Esophagus (tissue), 2 donors: ENCODE results near the gene RBM22. TPM values are rescaled to one million over a fixed set of nuclear protein-coding genes. Genes with fewer than 3 reads are reported as not detected.
A peak's percentile ranks its signal among the peaks of the same experiment; 100 is the strongest.

Experiments used
- H3K27ac ChIP-seq, 2 donors: one replicate each; pipeline ENCODE4 v1.5.1; 2013; ENCODE audit warnings: low read depth in 2 of 2, mild to moderate bottlenecking in 2 of 2, inconsistent platforms in 1 of 2, low read length in 1 of 2, moderate library complexity in 1 of 2
- H3K27me3 ChIP-seq, 2 donors: one replicate each; pipeline ENCODE4 v1.6.1; 2013; ENCODE audit warnings: low read length in 2 of 2, control low read depth in 1 of 2, mild to moderate bottlenecking in 1 of 2; ENCODE audit not compliant: insufficient read depth in 2 of 2, control insufficient read depth in 1 of 2
- H3K36me3 ChIP-seq, 2 donors: one replicate each; pipeline ENCODE4 v1.6.1; 2013; ENCODE audit warnings: low read length in 1 of 2; ENCODE audit not compliant: control insufficient read depth in 2 of 2, insufficient read depth in 2 of 2
- H3K4me1 ChIP-seq, 2 donors: one replicate each; pipeline ENCODE4 v1.6.1; 2013; ENCODE audit warnings: low read length in 1 of 2; ENCODE audit not compliant: control insufficient read depth in 2 of 2, insufficient read depth in 2 of 2
- H3K4me3 ChIP-seq, 2 donors: one replicate each; pipeline ENCODE4 v1.5.1; 2013; ENCODE audit warnings: low read length in 2 of 2, mild to moderate bottlenecking in 2 of 2, low read depth in 1 of 2, moderate library complexity in 1 of 2
- H3K9me3 ChIP-seq, 2 donors: one replicate each; pipeline ENCODE4 v1.6.1; 2013; ENCODE audit warnings: mild to moderate bottlenecking in 2 of 2, low read depth in 1 of 2, low read length in 1 of 2, moderate library complexity in 1 of 2; ENCODE audit not compliant: control insufficient read depth in 2 of 2, insufficient read depth in 1 of 2
- WGBS, 2 donors: extraction: QIAGEN DNeasy Blood & Tissue Kit; methylation state at CpG; one replicate each; pipeline ENCODE4 v1.1.7; 2013; 5-methylcytosine and 5-hydroxymethylcytosine counted together
- polyA plus RNA-seq, 2 donors: library from polyadenylated mRNA; stranded (reverse); fragments of 200-250 nt; gene quantifications; one replicate each; pipeline ENCODE4 v1.2.3, GENCODE V29; 2013
- donor health status: healthy with polysubstance abuse.
- donor health status: Bipolar disorder and iron deficiency.

The RBM22 gene
- polyA plus RNA-seq, 2 donors: 16.2 to 18.4 TPM

GRCh38 chr5:150655221-150655620 lies 45.6 kb downstream of the RBM22 start:
- no peak overlapping the region for H3K4me3 ChIP-seq
- H3K27me3 ChIP-seq: no peaks in the 10 kb centered on the region
- no peaks in the 10 kb centered on the region for H3K9me3 ChIP-seq
- WGBS, 2 donors: 84 to 93% methylated on average over 3 of the region's 3 CpGs
- peaks cover 0 to 2% of the 10 kb centered on the region in 2 donors for H3K36me3 ChIP-seq
- no peak overlapping the region for H3K27ac ChIP-seq
- peaks cover 3 to 5% of the 10 kb centered on the region in 2 donors for H3K4me1 ChIP-seq

GRCh38 chr5:150653762-150654556 lies 46.9 kb downstream of the RBM22 start:
- Histone ChIP-seq H3K4me1 (peaks cover 3 to 5% of the 10 kb centered on the region in 2 donors), H3K27me3 (no peaks in the 10 kb centered on the region), H3K9me3 (no peaks in the 10 kb centered on the region), H3K4me3 (no peak overlapping the region), H3K36me3 (peaks cover 0 to 5% of the 10 kb centered on the region in 2 donors), H3K27ac (peak overlapping the region in 1 of 2 donors; percentile 37)
- 75 to 77% methylated on average over 2 of the region's 2 CpGs for WGBS, 2 donors

GRCh38 chr5:150653145-150653761 lies 47.6 kb downstream of the RBM22 start:
- no peak overlapping the region for H3K4me3 ChIP-seq
- peaks cover 3 to 5% of the 10 kb centered on the region in 2 donors for H3K4me1 ChIP-seq
- no peaks in the 10 kb centered on the region for H3K27me3 ChIP-seq
- 70% methylated on average over 5 of the region's 5 CpGs for WGBS, 2 donors
- peaks cover 0 to 7% of the 10 kb centered on the region in 2 donors for H3K36me3 ChIP-seq
- no peaks in the 10 kb centered on the region for H3K9me3 ChIP-seq
- peak overlapping the region; percentile 11 to 37 for H3K27ac ChIP-seq

- H3K4me3 ChIP-seq: no peak overlapping the region
- no peak overlapping the region for H3K27ac ChIP-seq
- WGBS, 2 donors: 75 to 79% methylated on average over 13 of the region's 13 CpGs
- no peaks in the 10 kb centered on the region for H3K9me3 ChIP-seq
- H3K27me3 ChIP-seq: no peaks in the 10 kb centered on the region
- peaks cover 0 to 7% of the 10 kb centered on the region in 2 donors for H3K36me3 ChIP-seq
- peaks cover 1 to 2% of the 10 kb centered on the region in 2 donors for H3K4me1 ChIP-seq
Observed at GRCh38 chr5:150651924-150652671, 48.8 kb downstream of the RBM22 start.

- WGBS, 2 donors: 48 to 57% methylated on average over 1 of the region's 1 CpG
Observed at GRCh38 chr5:150651382-150651781, 49.5 kb downstream of the RBM22 start.

GRCh38 chr5:150650021-150651006 lies 50.5 kb downstream of the RBM22 start:
- no peaks in the 10 kb centered on the region for H3K4me1 ChIP-seq
- H3K9me3 ChIP-seq: no peaks in the 10 kb centered on the region
- no peak overlapping the region for H3K4me3 ChIP-seq
- no peaks in the 10 kb centered on the region for H3K27me3 ChIP-seq
- WGBS, 2 donors: 87 to 90% methylated on average over 37 to 38 of the region's 38 CpGs
- H3K36me3 ChIP-seq: peaks cover 0 to 7% of the 10 kb centered on the region in 2 donors
- no peak overlapping the region for H3K27ac ChIP-seq

More at GRCh38 chr5:150651382-150651781, 49.5 kb downstream of the RBM22 start:
- Histone ChIP-seq H3K9me3 (no peaks in the 10 kb centered on the region), H3K4me1 (no peaks in the 10 kb centered on the region), H3K4me3 (no peak overlapping the region), H3K27ac (no peak overlapping the region), H3K36me3 (peaks cover 0 to 7% of the 10 kb centered on the region in 2 donors), H3K27me3 (no peaks in the 10 kb centered on the region)

GRCh38 chr5:150649108-150650020 lies 51.5 kb downstream of the RBM22 start:
- Histone ChIP-seq H3K27ac (no peak overlapping the region), H3K4me1 (peaks cover 0 to 4% of the 10 kb centered on the region in 2 donors), H3K36me3 (peaks cover 0 to 7% of the 10 kb centered on the region in 2 donors), H3K4me3 (no peak overlapping the region), H3K9me3 (no peaks in the 10 kb centered on the region), H3K27me3 (no peaks in the 10 kb centered on the region)
- WGBS, 2 donors: 93% methylated on average over 46 of the region's 46 CpGs

GRCh38 chr5:150648294-150649107 lies 52.4 kb downstream of the RBM22 start:
- Histone ChIP-seq H3K4me1 (peaks cover 0 to 4% of the 10 kb centered on the region in 2 donors), H3K4me3 (no peak overlapping the region), H3K27ac (no peak overlapping the region), H3K27me3 (no peaks in the 10 kb centered on the region), H3K9me3 (no peaks in the 10 kb centered on the region), H3K36me3 (peaks cover 0 to 7% of the 10 kb centered on the region in 2 donors)
- 90 to 92% methylated on average over 16 of the region's 16 CpGs for WGBS, 2 donors
